ENCODE data around the gene CLEC16A.

CLEC16A gene

DNA sequence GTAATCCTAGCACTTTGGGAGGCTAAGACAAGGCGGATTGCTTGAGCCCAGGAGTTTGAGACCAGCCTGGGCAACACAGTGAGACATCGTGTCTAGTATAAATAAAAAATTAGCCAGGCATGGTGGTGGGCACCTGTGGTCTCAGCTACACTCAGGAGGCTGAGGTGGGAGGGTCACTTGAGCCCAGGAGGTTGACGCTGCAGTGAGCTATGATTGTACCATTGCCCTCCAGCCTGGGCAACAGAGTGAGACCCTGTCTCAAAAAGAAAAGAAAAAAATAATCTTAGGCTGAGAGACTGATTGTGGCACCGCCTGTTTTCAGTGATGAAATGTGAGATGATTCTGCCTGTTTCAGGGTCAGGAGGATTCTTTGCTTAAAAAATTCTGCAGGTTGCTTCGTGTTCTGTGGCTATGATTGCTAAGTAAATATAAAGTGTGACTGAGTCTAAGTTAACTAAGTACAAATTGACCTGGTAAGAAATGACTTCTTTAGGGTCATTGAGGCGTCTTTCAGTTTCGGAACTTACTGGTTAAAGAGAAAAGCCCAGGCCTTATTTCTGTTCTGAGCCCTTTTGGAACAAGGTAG lies 183.3 kb downstream of the CLEC16A start:
- no peak for TF ChIP-seq CTCF (conservative IDR thresholded peaks at IDR 0.05; ENCODE audit: low read depth, low read length)
- no peak for DNase-seq (ENCODE audit: low read depth)
- H3K4me3 ChIP-seq (ENCODE audit: low read depth, low read length) = no peak overlapping the region

GRCh38 chr16:11128211-11129141 lies 184.1 kb downstream of the CLEC16A start:
- TF ChIP-seq CTCF (conservative IDR thresholded peaks at IDR 0.05; ENCODE audit: low read depth, low read length) = no peak

GRCh38 chr16:11129378-11129781 lies 185.0 kb downstream of the CLEC16A start:
- TF ChIP-seq CTCF (conservative IDR thresholded peaks at IDR 0.05; ENCODE audit: low read depth, low read length) = no peak
- DNase-seq (ENCODE audit: low read depth) = no peak
- H3K4me3 ChIP-seq (ENCODE audit: low read depth, low read length) = no peak overlapping the region

More at GRCh38 chr16:11128211-11129141, 184.1 kb downstream of the CLEC16A start:
- peak; percentile 51 for DNase-seq (ENCODE audit: low read depth)
- H3K4me3 ChIP-seq (ENCODE audit: low read depth, low read length) = no peak overlapping the region

GRCh38 chr16:11130978-11131665 lies 186.8 kb downstream of the CLEC16A start:
- TF ChIP-seq CTCF (conservative IDR thresholded peaks at IDR 0.05; ENCODE audit: low read depth, low read length) = no peak
- DNase-seq (ENCODE audit: low read depth) = no peak
- no peak overlapping the region for H3K4me3 ChIP-seq (ENCODE audit: low read depth, low read length)

- TF ChIP-seq CTCF (conservative IDR thresholded peaks at IDR 0.05; ENCODE audit: low read depth, low read length) = no peak
- no peak for DNase-seq (ENCODE audit: low read depth)
- H3K4me3 ChIP-seq (ENCODE audit: low read depth, low read length) = no peak overlapping the region
Observed at GRCh38 chr16:11131706-11132105, 187.3 kb downstream of the CLEC16A start.

GRCh38 chr16:11133344-11133943 lies 189.1 kb downstream of the CLEC16A start:
- H3K4me3 ChIP-seq (ENCODE audit: low read depth, low read length) = no peak overlapping the region
- DNase-seq (ENCODE audit: low read depth) = peak; percentile 97
- TF ChIP-seq CTCF (conservative IDR thresholded peaks at IDR 0.05; ENCODE audit: low read depth, low read length) = no peak
